ENCODE results near the gene SERPINA9.
"Not testable (repeated sequence)": the region's sequence is repeated elsewhere in the genome, so short reads cannot be mapped to it uniquely, and the experiment has no call there.

SERPINA9 gene

DNA sequence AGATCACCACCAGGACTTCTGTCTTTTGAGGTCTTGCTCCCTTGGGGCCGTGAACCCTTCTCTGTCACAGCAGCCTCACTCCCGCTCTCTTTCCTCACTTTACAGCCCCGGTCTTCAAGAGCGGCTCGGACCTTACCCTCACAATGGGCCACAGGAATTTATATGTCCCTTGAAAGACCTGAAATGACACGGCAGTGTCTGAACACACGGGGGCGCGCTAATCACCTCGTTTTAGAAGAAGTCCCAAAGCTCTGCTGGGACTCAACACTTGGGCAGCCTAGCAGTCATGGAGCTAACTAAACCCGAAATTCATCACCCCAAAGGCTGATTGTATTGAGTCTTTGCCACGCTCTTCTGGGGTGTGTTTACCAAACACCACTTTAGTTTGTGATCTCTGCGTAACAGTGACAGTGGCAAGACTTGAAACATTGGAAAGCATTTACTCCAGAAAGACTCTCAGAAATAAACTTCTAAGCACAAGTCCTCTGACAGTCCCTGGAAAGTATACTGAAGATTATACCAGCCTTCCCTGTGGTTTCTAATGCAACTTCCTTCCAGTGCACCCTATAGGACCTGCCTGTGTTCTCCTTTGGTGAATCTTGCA lies 52.4 kb downstream of the SERPINA9 start:
- peak; percentile 80 for DNase-seq (ENCODE audit: low read depth)
- no peak overlapping the region for H3K4me3 ChIP-seq (ENCODE audit: low read depth, low read length)
- peak; percentile 70 for TF ChIP-seq CTCF (IDR thresholded peaks at IDR 0.05; ENCODE audit: insufficient read depth, low read depth, low read length, missing control alignments)

GRCh38 chr14:94421316-94421715 lies 54.7 kb downstream of the SERPINA9 start:
- no peak for TF ChIP-seq CTCF (IDR thresholded peaks at IDR 0.05; ENCODE audit: insufficient read depth, low read depth, low read length, missing control alignments)
- H3K4me3 ChIP-seq (ENCODE audit: low read depth, low read length): no peak overlapping the region
- no peak for DNase-seq (ENCODE audit: low read depth)

GRCh38 chr14:94417497-94418205 lies 58.3 kb downstream of the SERPINA9 start:
- not testable (repeated sequence) for H3K4me3 ChIP-seq (ENCODE audit: low read depth, low read length)
- peak; percentile 18 for DNase-seq (ENCODE audit: low read depth)

All from GM12865 (cell line).